ENCODE results near the gene TBC1D14.
A peak's percentile ranks its signal among the peaks of the same experiment; 100 is the strongest.

Gene TBC1D14

DNA sequence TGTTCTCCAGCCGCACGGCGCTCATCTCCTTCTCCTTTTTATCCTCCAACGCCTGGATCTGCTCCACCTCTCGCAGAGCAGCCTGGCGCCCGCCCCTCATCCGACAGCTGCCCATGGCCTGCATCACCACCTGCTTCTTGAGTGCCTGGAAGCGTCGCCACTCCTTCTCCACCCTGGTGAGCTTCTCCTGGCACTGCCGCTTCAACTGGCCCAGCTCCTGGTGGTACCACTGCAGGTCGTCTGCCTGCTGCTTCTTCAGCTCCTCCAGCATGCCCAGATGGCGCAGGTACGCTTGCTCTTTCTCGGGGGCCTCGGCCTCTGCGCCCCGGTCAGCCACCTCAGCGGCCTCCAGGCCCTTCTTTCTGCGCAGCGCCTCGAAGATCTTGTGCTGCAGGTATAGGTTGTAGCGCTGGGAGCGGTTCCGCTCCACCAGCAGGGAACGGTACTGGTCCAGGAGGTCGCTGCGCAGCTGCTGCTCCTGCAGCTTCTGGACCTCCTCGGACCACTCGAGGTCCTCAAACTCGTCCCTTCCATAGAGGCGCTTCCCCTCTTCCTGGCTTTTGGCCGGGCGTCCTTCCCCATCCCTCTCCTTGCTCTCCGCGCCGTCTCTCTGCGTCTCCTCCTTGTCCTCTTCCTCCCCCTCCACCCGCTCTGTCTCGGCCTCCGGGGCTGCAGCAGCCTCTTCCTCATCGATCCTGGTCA lies 132.3 kb downstream of the TBC1D14 start:
- H3K9me3 ChIP-seq (ENCODE audit: control insufficient read depth, insufficient read depth, low read depth, low read length): no peaks in the 10 kb centered on the region
- H3K4me1 ChIP-seq (ENCODE audit: control insufficient read depth, insufficient read depth, low read length): peaks cover 18% of the 10 kb centered on the region
- H3K9ac ChIP-seq (ENCODE audit: low read length): peak overlapping the region; percentile 50
- peak overlapping the region; percentile 78 for H3K4me3 ChIP-seq (ENCODE audit: low read depth, low read length)
- H3K27me3 ChIP-seq (ENCODE audit: control insufficient read depth, insufficient read depth, low read length): peaks cover 27% of the 10 kb centered on the region
- no peaks in the 10 kb centered on the region for H3K36me3 ChIP-seq (ENCODE audit: control insufficient read depth, insufficient read depth, low read length)
- H3K27ac ChIP-seq (ENCODE audit: low read depth, low read length): no peak overlapping the region

DNA sequence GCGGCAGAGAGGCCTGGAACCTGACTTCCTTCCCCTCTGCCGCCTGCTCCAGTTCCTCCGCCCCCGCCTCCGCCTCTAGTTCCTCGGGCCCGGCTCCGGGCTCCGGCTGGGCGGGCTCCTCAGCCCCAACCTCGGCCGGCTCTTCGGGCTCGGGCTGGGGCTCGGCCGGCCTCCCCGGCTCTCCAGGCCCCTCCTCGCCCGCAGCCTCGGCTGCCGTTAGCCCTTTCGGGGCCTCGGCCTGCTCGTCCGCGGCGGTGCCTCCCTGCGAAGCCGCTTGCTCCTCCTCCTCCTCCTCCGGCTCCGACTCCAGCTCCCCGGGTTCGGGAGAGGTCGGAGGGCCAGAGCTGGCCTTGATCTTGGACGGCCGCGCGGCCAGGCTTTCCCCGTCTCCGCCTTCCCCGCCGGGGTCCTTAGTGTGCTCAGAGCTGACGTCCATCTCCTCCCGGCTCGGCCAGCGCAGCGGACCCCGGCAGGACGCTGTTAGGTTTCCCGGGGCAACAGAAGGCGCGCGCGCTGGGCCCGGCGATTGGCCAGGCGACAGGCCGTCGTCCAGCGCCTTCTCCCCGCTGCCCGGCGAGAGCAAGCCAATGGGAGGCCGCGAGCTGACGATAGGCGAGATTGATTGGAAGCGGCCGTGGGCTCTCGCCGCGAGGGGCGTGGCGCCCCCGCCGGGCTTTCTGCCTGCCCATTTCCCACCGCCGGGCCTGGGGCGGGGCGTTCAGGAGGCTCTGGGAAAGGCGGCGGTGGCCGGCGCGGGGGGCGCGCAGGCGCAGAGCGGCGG lies 133.1 kb downstream of the TBC1D14 start:
- Histone ChIP-seq H3K9me3 (ENCODE audit: control insufficient read depth, insufficient read depth, low read depth, low read length) (no peaks in the 10 kb centered on the region), H3K4me3 (ENCODE audit: low read depth, low read length) (peak overlapping the region; percentile 78), H3K27ac (ENCODE audit: low read depth, low read length) (no peak overlapping the region), H3K4me1 (ENCODE audit: control insufficient read depth, insufficient read depth, low read length) (peaks cover 18% of the 10 kb centered on the region), H3K36me3 (ENCODE audit: control insufficient read depth, insufficient read depth, low read length) (no peaks in the 10 kb centered on the region), H3K27me3 (ENCODE audit: control insufficient read depth, insufficient read depth, low read length) (peaks cover 27% of the 10 kb centered on the region), H3K9ac (ENCODE audit: low read length) (peak overlapping the region; percentile 59)

DNA sequence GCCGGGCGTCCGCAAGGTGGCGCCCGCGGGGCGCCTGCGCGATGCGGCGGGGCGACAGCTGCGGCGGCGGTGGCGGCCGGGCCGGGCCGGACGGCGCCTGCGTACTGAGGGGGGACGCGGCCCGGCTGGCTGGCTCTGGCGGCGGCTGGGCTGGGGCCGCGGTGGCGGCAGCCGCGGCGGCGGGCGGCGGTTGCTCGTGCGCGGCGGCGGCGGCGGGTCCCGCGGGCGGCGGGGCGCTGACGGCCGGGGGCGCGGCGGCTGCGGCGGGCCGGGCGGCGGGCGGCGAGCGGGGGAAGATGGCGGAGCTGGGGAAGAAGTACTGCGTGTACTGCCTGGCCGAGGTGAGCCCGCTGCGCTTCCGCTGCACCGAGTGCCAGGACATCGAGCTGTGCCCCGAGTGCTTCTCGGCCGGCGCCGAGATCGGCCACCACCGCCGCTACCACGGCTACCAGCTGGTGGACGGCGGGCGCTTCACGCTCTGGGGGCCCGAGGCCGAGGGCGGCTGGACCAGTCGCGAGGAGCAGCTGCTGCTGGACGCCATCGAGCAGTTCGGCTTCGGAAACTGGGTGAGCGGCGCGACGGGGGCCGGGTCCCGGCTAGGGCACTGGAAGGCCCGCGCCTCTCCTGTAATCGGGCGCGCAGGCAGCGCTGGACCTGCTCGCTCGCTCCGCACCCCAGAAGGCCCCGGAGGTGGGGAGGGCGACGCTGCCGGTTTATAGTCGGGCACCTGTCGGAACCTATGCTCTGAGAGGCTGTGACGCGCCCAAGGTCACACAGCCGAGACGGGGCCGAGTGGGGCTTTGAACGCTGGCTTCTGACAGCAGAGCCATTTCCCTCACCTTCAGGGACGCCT lies 133.9 kb downstream of the TBC1D14 start, which contains the start of gene TADA2B:
Gene TADA2B (plus strand): TSS at position 89 of the 853 bp plus-strand sequence. CDS start 208 bp downstream, at position 297.
- Histone ChIP-seq H3K9ac (ENCODE audit: low read length) (peak within 1 kb of the TSS; percentile 94), H3K4me1 (ENCODE audit: control insufficient read depth, insufficient read depth, low read length) (peaks cover 18% of the 10 kb centered on the region), H3K9me3 (ENCODE audit: control insufficient read depth, insufficient read depth, low read depth, low read length) (no peaks in the 10 kb centered on the region), H3K27ac (ENCODE audit: low read depth, low read length) (peak within 1 kb of the TSS; percentile 70; the same call in 1 of the 2 replicates), H3K36me3 (ENCODE audit: control insufficient read depth, insufficient read depth, low read length) (no peaks in the 10 kb centered on the region), H3K27me3 (ENCODE audit: control insufficient read depth, insufficient read depth, low read length) (peaks cover 27% of the 10 kb centered on the region), H3K4me3 (ENCODE audit: low read depth, low read length) (peak within 1 kb of the TSS; percentile 99)

DNA sequence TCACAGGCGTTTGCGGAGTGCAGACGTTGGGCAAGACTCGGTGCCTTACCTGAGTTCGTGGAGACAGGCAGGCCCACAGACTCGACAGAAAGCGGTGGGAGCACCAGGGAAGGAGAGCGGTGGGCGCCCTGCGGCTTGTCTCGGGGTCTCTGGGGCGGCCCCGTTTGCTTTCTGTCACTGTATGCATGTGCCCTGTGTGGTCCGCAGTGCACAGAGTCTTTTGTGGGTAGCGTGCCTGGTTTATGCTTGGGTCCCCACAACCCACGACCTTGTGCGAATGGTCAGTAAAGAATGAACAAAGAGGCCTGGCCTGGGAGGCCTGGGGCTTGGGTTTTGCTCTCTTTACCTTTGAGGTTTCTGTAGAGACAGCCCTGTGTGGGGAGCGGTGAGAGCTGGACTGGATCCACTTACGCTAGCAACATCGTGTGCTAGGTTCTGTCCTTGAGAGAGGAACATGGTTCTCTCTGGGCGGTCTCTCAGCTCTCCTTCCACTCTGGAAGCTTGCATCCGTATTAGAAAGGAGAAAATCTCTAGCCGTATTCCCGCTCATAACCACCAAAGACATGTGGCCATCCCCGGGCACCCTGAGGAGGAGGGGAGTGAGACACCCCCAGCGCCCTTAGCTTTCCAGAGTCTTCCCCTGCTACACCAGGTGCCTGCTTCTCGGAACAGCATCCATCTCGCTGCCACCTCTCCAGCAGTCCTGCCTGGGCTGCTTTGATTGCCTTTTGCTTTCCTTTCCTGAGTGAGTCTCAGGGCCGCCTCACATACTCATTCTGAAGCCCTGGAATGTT lies 134.7 kb downstream of the TBC1D14 start:
- peaks cover 27% of the 10 kb centered on the region for H3K27me3 ChIP-seq (ENCODE audit: control insufficient read depth, insufficient read depth, low read length)
- peak overlapping the region; percentile 94 for H3K9ac ChIP-seq (ENCODE audit: low read length)
- H3K27ac ChIP-seq (ENCODE audit: low read depth, low read length): no peak overlapping the region
- H3K4me1 ChIP-seq (ENCODE audit: control insufficient read depth, insufficient read depth, low read length): peaks cover 18% of the 10 kb centered on the region
- H3K36me3 ChIP-seq (ENCODE audit: control insufficient read depth, insufficient read depth, low read length): no peaks in the 10 kb centered on the region
- H3K4me3 ChIP-seq (ENCODE audit: low read depth, low read length): peak overlapping the region; percentile 99
- H3K9me3 ChIP-seq (ENCODE audit: control insufficient read depth, insufficient read depth, low read depth, low read length): no peaks in the 10 kb centered on the region

DNA sequence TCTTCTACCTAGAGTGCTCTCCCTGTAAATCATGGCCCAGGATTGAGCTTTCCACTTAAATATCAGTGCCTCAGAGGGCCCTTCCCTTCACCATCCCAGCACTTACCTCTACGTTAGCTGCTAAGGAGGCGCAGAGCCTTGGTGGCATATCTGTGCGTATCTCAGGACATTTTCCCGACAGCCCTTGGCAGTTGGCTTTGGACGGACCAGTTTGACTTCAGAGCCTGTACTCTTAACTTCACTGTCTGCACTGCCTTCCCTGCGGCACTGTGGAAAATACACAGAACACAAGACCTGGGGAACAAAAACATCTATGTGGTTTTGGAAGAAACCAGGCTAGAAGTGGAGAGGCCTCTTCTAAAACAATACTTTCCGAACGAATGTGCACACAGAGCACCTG lies 135.9 kb downstream of the TBC1D14 start:
- Histone ChIP-seq H3K4me3 (ENCODE audit: low read depth, low read length) (no peak overlapping the region), H3K4me1 (ENCODE audit: control insufficient read depth, insufficient read depth, low read length) (peaks cover 18% of the 10 kb centered on the region), H3K9me3 (ENCODE audit: control insufficient read depth, insufficient read depth, low read depth, low read length) (no peaks in the 10 kb centered on the region), H3K27me3 (ENCODE audit: control insufficient read depth, insufficient read depth, low read length) (peaks cover 26% of the 10 kb centered on the region), H3K36me3 (ENCODE audit: control insufficient read depth, insufficient read depth, low read length) (no peaks in the 10 kb centered on the region), H3K27ac (ENCODE audit: low read depth, low read length) (no peak overlapping the region), H3K9ac (ENCODE audit: low read length) (no peak overlapping the region)

DNA sequence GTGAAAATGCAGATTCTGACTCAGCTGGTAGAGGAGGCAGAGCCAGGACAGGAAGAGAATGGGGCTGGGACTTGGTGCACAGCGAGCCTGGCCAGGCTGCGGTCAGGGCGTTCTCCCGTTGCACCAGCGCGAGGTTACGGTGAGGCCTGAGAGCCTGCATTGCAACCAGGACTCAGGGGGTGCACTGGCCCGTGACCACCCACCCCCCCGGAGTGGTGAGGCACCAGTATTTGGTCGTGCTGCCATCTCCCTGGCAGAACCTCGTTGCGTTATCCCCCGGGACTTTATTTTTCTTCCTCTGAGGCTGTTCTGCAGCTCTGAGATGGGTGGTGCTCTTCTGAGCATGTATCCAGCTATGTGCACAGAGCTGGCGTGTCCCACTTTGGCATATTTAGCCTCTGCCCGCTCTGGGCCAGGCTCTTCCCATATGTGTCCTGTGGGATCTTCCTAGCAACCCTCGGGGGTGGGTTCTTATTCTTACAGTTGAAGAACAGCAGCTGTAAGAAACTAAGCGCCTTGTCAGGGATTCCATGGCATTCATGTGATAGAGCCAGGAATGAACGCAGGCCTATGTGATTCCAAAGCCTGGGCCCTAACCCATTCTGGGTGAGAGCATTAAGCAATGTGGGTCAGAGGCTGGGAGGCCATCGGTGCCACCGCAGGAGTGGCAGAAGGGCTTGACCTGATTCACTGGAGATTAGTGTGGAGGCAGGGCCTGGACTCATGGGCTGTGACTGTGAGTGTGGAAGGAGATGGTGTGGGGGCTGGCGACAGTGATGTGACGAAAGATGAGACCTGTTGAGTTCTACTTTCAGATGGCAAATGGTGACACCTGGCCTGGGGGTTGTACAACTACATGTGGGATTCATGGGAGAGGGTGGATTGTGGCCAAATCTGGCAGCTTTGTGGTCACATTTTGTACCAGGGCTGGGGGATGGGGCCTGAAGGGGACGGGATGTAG lies 136.6 kb downstream of the TBC1D14 start:
- H3K27me3 ChIP-seq (ENCODE audit: control insufficient read depth, insufficient read depth, low read length): peaks cover 19% of the 10 kb centered on the region
- no peak overlapping the region for H3K9ac ChIP-seq (ENCODE audit: low read length)
- no peaks in the 10 kb centered on the region for H3K9me3 ChIP-seq (ENCODE audit: control insufficient read depth, insufficient read depth, low read depth, low read length)
- peaks cover 18% of the 10 kb centered on the region for H3K4me1 ChIP-seq (ENCODE audit: control insufficient read depth, insufficient read depth, low read length)
- H3K27ac ChIP-seq (ENCODE audit: low read depth, low read length): no peak overlapping the region
- no peaks in the 10 kb centered on the region for H3K36me3 ChIP-seq (ENCODE audit: control insufficient read depth, insufficient read depth, low read length)
- no peak overlapping the region for H3K4me3 ChIP-seq (ENCODE audit: low read depth, low read length)

DNA sequence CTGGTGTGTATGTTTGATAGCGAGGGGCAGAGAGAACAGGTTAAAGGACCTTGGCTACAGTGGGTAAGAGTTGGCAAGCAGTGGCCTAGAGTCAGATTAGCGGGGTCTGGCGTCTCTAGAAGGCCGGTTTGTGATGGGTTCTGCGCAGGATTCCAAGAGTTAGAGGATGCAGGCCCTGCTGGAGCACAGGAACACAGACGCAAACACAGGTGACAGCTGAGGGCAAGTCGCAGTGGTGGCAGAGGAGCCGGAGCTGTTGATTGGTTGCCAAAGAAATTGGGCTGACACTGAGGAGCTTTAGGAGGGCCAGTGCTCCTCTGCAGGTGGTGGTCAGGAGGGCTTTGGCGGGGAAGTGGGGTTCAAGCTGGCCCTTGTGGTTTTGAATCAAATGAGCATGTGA lies 137.3 kb downstream of the TBC1D14 start:
- H3K27me3 ChIP-seq (ENCODE audit: control insufficient read depth, insufficient read depth, low read length): peaks cover 12% of the 10 kb centered on the region
- peaks cover 15% of the 10 kb centered on the region for H3K4me1 ChIP-seq (ENCODE audit: control insufficient read depth, insufficient read depth, low read length)
- H3K9ac ChIP-seq (ENCODE audit: low read length): no peak overlapping the region
- no peak overlapping the region for H3K27ac ChIP-seq (ENCODE audit: low read depth, low read length)
- H3K9me3 ChIP-seq (ENCODE audit: control insufficient read depth, insufficient read depth, low read depth, low read length): no peaks in the 10 kb centered on the region
- H3K4me3 ChIP-seq (ENCODE audit: low read depth, low read length): no peak overlapping the region
- no peaks in the 10 kb centered on the region for H3K36me3 ChIP-seq (ENCODE audit: control insufficient read depth, insufficient read depth, low read length)

DNA sequence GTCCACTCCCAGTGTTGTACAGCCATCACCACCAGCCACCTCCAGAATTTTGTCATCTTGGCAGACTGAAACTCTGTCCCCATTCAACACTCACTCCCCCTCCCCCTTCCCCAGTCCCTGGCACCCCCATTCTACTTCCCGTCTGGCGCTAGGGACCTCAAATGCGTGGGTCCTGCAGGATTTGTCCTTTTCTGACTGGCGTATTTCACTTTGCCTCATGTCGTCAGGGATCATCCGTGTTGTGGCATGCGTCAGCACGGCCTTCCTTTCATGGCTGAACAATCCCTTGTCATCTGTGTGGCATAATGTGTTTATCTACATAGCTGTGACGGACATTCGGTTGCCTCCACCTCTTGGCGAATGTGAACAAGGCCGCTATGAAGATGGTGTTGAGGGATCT lies 139.0 kb downstream of the TBC1D14 start:
- Histone ChIP-seq H3K27me3 (ENCODE audit: control insufficient read depth, insufficient read depth, low read length) (peaks cover 7% of the 10 kb centered on the region), H3K9ac (ENCODE audit: low read length) (no peak overlapping the region), H3K4me1 (ENCODE audit: control insufficient read depth, insufficient read depth, low read length) (peaks cover 13% of the 10 kb centered on the region), H3K27ac (ENCODE audit: low read depth, low read length) (no peak overlapping the region), H3K36me3 (ENCODE audit: control insufficient read depth, insufficient read depth, low read length) (no peaks in the 10 kb centered on the region), H3K4me3 (ENCODE audit: low read depth, low read length) (no peak overlapping the region), H3K9me3 (ENCODE audit: control insufficient read depth, insufficient read depth, low read depth, low read length) (no peaks in the 10 kb centered on the region)

DNA sequence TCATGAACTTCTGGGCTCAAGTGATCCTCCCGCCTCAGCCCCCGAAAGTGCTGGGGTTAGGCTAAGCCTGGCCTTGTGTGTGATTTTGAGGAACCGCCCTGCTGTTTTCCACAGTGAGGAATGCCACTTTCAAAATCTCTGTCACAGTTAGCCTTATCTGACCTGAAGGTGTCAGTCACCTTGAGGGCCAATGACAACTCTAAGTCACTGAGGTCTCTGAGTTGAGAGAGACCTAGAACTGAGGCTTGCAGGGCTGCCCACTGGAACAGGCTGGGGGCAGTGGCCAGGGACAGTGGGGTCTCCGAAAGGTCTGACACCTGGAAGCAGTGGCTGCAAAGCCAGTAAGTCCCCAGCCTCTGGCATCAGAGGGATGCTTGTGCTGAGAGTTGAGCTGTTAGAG lies 139.7 kb downstream of the TBC1D14 start:
- Histone ChIP-seq H3K27ac (ENCODE audit: low read depth, low read length) (no peak overlapping the region), H3K4me1 (ENCODE audit: control insufficient read depth, insufficient read depth, low read length) (peaks cover 8% of the 10 kb centered on the region), H3K9ac (ENCODE audit: low read length) (no peak overlapping the region), H3K9me3 (ENCODE audit: control insufficient read depth, insufficient read depth, low read depth, low read length) (no peaks in the 10 kb centered on the region), H3K36me3 (ENCODE audit: control insufficient read depth, insufficient read depth, low read length) (peaks cover 3% of the 10 kb centered on the region), H3K27me3 (ENCODE audit: control insufficient read depth, insufficient read depth, low read length) (peaks cover 2% of the 10 kb centered on the region), H3K4me3 (ENCODE audit: low read depth, low read length) (no peak overlapping the region)

Measured in HUES6 (cell line).